ENCODE measurements around the gene EFHC1.

EFHC1 gene

DNA sequence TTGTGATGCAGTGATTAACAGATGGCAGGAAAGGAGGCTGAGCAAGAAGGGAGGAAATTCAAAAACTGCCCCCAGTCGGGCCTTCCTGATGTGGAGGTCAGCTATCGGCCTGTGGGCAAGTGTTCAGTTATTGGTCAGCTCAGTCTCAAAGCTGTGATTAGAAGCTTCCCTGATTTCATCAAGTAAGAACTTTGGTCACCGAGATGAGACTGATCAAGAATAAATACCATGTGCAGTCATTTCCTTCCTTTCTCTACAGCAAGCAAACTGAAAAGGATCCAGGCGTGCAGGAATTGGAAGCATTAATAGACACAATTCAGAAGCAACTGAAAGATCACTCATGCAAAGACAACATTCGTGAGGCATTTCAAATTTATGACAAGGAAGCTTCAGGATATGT is 69.7 kb downstream of the EFHC1 start:
- TF ChIP-seq POLR2AphosphoS5 (IDR thresholded peaks at IDR 0.05; ENCODE audit: borderline replicate concordance, low read depth, low read length) (no peak), EZH2 (IDR thresholded peaks at IDR 0.05) (no peak), FOXP2 (optimal IDR thresholded peaks at IDR 0.05; ENCODE audit: control extremely low read depth, extremely low read length, insufficient read depth) (no peak)
- H3K9ac ChIP-seq (ENCODE audit: insufficient read length), result no peak overlapping the region
- no peak overlapping the region for H3K4me3 ChIP-seq
- no peak overlapping the region for H3K27ac ChIP-seq
- no peaks in the 10 kb centered on the region for H3K9me3 ChIP-seq (ENCODE audit: low read depth, low read length)
- no peaks in the 10 kb centered on the region for H3K36me3 ChIP-seq (ENCODE audit: insufficient read depth, low read length)
- no peak for DNase-seq (ENCODE audit: low read depth, low spot score)

DNA sequence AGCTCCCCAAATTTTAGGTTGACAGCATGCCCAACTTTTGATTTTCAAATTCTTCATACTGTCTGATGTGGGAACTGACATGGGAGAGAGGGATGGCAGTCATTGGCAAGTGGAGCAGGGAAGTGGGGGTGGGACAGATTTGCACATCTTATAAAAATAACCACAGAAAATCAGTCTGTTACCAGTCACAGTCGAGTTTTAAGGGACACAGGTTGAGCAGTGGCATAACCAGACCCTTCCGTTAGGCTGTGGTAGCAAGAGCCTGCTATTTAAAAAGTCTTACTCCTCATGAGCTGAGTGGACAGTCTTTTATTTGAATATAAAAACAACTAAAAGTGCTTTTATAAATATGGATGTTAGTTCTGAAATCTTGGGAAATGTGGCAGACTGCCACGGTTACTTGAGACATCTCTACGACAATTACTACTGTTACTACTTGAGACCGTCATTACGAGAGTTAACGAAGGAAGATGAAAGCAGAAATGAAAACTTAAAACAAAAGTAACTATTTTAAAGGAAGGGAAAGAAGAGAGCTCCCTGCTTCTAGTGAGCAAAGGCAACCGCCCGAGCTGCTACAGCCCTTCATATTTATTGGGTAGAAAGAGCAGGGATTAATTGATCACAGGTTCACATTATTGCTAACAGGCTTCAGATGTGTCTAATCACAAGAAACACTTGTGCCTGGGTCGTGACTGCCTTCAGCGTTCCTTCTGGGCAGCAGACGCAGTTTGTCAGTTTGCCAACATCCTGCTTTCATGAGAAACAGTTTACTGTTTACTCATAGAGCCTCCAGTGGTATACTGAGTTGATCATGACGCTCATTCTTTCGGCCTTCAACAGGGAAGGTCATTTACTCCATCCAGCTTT is 71.3 kb downstream of the EFHC1 start:
- Histone ChIP-seq H3K9ac (ENCODE audit: insufficient read length) (no peak overlapping the region), H3K36me3 (ENCODE audit: insufficient read depth, low read length) (no peaks in the 10 kb centered on the region), H3K4me3 (no peak overlapping the region), H3K9me3 (ENCODE audit: low read depth, low read length) (no peaks in the 10 kb centered on the region), H3K27ac (no peak overlapping the region)
- DNase-seq (ENCODE audit: low read depth, low spot score), result no peak
- TF ChIP-seq POLR2AphosphoS5 (IDR thresholded peaks at IDR 0.05; ENCODE audit: borderline replicate concordance, low read depth, low read length) (no peak), EZH2 (IDR thresholded peaks at IDR 0.05) (no peak)

DNA sequence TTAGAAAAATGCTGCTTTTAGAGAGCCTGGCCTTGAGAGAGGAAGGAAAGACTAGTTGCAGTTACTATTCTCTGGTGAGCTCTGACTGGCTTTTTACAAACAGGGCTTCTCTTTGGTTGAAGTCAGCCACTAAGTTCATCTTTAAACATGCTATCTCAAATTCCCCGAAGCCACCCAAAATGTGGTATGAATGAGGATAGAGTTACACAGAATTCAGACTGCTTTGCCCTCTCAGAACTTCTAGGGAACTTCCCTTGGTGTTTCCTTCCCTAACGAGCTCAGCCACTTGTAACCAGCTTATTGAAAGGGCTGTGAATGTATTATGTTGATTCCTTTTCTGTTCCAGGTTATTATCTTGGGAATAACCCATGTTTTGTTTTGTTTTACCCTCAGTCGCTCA is 73.5 kb downstream of the EFHC1 start:
- TF ChIP-seq POLR2AphosphoS5 (IDR thresholded peaks at IDR 0.05; ENCODE audit: borderline replicate concordance, low read depth, low read length) (no peak), FOXP2 (optimal IDR thresholded peaks at IDR 0.05; ENCODE audit: control extremely low read depth, extremely low read length, insufficient read depth) (no peak), EZH2 (IDR thresholded peaks at IDR 0.05) (no peak)
- Histone ChIP-seq H3K9ac (ENCODE audit: insufficient read length) (no peak overlapping the region), H3K4me3 (no peak overlapping the region), H3K9me3 (ENCODE audit: low read depth, low read length) (no peaks in the 10 kb centered on the region), H3K36me3 (ENCODE audit: insufficient read depth, low read length) (no peaks in the 10 kb centered on the region), H3K27ac (no peak overlapping the region)
- DNase-seq (ENCODE audit: low read depth, low spot score), result no peak

DNA sequence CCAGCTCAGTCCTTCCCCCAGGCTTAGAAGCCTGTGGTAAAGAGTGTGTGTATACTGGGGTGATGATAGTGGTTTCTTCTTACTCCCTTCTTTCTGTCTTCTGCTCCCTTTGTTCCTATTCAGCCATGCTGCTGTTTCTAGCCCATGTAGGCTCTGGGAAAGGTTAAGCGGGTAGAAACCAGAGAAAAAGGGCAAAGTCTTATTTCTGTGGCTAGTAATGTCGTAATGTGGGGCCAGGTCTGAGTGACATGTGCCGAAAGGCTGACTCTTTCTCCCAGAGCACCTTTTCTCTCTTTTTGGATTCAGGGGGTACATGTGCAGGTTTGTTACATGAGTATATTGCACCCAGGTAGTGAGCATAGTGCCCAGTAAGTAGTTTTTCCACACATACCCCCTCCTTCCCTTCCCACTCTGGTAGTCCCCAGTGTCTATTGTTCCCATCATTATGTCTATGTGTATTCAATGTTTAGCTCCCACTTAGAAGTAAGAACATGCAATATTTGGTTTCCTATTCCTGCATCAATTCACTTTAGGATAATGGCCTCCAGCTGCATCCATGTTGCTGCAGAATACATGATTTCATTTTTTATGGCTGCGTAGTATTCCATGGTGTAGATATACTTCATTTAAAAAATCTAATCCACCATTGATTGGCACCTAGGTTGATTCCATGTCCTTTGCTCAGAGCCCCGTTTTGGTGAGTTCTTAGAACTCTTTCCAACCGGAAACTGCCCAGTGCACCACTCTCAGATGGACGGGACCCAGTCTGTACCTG is 74.3 kb downstream of the EFHC1 start:
- no peak for TF ChIP-seq POLR2AphosphoS5 (IDR thresholded peaks at IDR 0.05; ENCODE audit: borderline replicate concordance, low read depth, low read length)
- TF ChIP-seq EZH2 (IDR thresholded peaks at IDR 0.05), result no peak
- Histone ChIP-seq H3K27ac (no peak overlapping the region), H3K9me3 (ENCODE audit: low read depth, low read length) (no peaks in the 10 kb centered on the region), H3K4me3 (no peak overlapping the region), H3K36me3 (ENCODE audit: insufficient read depth, low read length) (no peaks in the 10 kb centered on the region), H3K9ac (ENCODE audit: insufficient read length) (no peak overlapping the region)
- no peak for DNase-seq (ENCODE audit: low read depth, low spot score)

DNA sequence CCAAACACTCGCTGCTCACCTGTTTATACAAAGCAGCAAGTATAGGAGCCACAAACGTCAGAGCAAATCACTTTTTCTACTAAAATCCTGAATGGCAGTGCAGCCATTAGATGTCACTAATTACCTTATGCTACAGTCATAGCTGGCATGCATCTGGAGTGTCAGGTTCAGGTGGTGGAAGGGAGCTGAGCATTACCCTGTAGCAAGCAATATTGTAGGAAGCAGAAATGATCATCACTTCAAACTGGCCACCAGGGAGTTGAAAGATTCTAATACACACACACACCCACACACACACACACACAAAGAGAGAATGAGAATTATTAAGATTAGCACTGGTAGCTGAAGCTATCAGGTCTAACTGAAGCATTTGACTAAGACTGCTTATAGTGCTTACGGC is 75.8 kb downstream of the EFHC1 start:
- H3K27ac ChIP-seq, result no peak overlapping the region
- H3K9me3 ChIP-seq (ENCODE audit: low read depth, low read length), result no peaks in the 10 kb centered on the region
- no peak overlapping the region for H3K9ac ChIP-seq (ENCODE audit: insufficient read length)
- H3K36me3 ChIP-seq (ENCODE audit: insufficient read depth, low read length), result no peaks in the 10 kb centered on the region
- no peak overlapping the region for H3K4me3 ChIP-seq
- no peak for TF ChIP-seq EZH2 (IDR thresholded peaks at IDR 0.05)
- no peak for DNase-seq (ENCODE audit: low read depth, low spot score)

DNA sequence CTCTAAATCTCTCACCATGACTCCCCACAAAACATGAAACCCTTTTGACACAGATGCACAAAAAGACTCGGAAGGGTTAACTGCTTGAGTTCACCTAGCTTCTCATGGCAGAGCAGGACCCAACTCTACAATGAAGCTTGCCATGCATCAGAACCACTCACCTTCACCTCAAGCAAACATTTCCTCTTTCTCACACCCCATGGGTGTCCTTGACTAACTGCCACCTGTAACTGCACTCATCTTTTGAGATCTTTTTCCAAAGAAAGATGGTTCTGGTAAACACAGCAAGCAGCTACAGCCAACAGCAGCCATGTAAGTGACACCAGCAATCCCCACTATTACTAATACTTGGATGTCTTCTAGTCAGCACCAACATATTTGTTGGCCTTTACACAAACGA is 76.5 kb downstream of the EFHC1 start:
- Histone ChIP-seq H3K9me3 (ENCODE audit: low read depth, low read length) (no peaks in the 10 kb centered on the region), H3K9ac (ENCODE audit: insufficient read length) (no peak overlapping the region), H3K27ac (no peak overlapping the region), H3K36me3 (ENCODE audit: insufficient read depth, low read length) (no peaks in the 10 kb centered on the region), H3K4me3 (no peak overlapping the region)
- TF ChIP-seq POLR2AphosphoS5 (IDR thresholded peaks at IDR 0.05; ENCODE audit: borderline replicate concordance, low read depth, low read length) (no peak), EZH2 (IDR thresholded peaks at IDR 0.05) (no peak), FOXP2 (optimal IDR thresholded peaks at IDR 0.05; ENCODE audit: control extremely low read depth, extremely low read length, insufficient read depth) (no peak)
- DNase-seq (ENCODE audit: low read depth, low spot score), result no peak

DNA sequence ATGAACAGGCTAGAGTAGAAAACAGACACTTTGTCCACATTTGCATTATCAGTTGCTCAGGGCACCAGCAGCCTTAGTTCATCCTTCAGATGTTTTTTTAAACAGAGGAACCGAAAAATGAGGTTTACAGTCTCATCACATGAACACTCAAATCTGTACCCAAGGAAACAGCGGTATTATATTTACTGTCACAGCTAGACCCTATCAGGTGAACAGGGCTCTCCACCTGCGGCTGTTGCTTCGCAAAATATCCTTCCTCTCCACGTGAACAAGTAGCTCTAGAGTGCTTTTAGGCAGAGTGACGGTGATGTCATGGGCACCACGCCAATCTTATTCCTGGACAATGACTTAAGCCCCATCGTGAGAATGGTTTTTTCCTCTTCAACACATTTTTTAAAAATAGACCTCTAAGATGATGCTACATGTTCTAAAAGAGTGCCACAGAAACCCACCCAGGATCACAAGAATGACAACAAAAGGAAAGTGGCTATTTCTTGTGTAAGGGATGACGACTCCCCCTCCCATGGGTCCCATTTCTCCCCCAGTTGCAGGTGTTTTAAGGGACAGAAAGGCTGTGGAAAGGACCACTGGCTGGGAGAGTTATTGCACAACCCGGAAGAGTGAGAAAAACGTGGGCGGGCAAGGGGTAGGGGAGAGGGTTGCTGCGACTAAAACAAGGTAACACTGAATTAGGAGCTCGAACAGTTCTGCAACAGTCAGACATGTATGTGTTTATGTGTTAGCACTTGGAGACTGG is 77.7 kb downstream of the EFHC1 start:
- no peaks in the 10 kb centered on the region for H3K36me3 ChIP-seq (ENCODE audit: insufficient read depth, low read length)
- no peak overlapping the region for H3K27ac ChIP-seq
- H3K9ac ChIP-seq (ENCODE audit: insufficient read length), result no peak overlapping the region
- TF ChIP-seq EZH2 (IDR thresholded peaks at IDR 0.05) (no peak), FOXP2 (optimal IDR thresholded peaks at IDR 0.05; ENCODE audit: control extremely low read depth, extremely low read length, insufficient read depth) (no peak), POLR2AphosphoS5 (IDR thresholded peaks at IDR 0.05; ENCODE audit: borderline replicate concordance, low read depth, low read length) (no peak)
- DNase-seq (ENCODE audit: low read depth, low spot score), result no peak
- H3K4me3 ChIP-seq, result no peak overlapping the region
- no peaks in the 10 kb centered on the region for H3K9me3 ChIP-seq (ENCODE audit: low read depth, low read length)

DNA sequence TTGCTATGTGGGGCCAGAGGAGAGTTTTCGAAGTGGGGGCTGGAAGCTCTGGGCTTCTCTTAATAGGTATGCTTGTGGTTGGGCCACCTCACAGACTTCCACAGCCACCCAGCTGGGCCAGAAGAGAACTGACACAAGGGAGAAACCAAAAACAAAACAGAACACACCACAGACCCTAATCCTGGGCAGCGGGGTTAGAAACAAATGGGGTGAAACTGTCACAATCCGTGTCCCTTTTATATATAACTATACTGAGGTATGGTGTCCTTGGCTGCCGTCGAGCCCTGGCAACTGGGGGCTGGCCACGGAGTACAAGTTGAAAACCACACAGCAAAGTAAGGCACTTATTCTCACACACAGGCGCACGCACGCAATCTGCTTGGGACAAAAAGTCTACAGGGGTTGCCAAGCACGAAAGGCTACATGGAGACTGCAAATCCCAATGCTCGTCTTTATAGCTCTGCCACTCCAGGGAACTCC is 78.4 kb downstream of the EFHC1 start:
- Histone ChIP-seq H3K36me3 (ENCODE audit: insufficient read depth, low read length) (no peaks in the 10 kb centered on the region), H3K9ac (ENCODE audit: insufficient read length) (no peak overlapping the region), H3K9me3 (ENCODE audit: low read depth, low read length) (no peaks in the 10 kb centered on the region), H3K4me3 (no peak overlapping the region), H3K27ac (no peak overlapping the region)
- TF ChIP-seq EZH2 (IDR thresholded peaks at IDR 0.05) (no peak), POLR2AphosphoS5 (IDR thresholded peaks at IDR 0.05; ENCODE audit: borderline replicate concordance, low read depth, low read length) (no peak), FOXP2 (optimal IDR thresholded peaks at IDR 0.05; ENCODE audit: control extremely low read depth, extremely low read length, insufficient read depth) (no peak)
- no peak for DNase-seq (ENCODE audit: low read depth, low spot score)

Data from SK-N-MC (cell line).